H1 (cell line): ENCODE measurements around the gene PRKD1. TPM values are rescaled to one million over a fixed set of nuclear protein-coding genes. Genes with fewer than 3 reads are reported as not detected.

Source experiments
- CTCF ChIA-PET: fragments of 300-600 bp; sonication (Branson Sonifier 250); formaldehyde crosslinking; loops from one replicate; lab custom pipeline; 2021; ENCODE audit not compliant: partially characterized antibody; lab: Charles Lee
- POLR2A ChIA-PET: fragments of 300-600 bp; sonication (Branson Sonifier 250); formaldehyde crosslinking; loops from one replicate; lab custom pipeline; 2021; ENCODE audit warnings: inconsistent platforms; ENCODE audit not compliant: partially characterized antibody; lab: Charles Lee
- DNase-seq, 2 experiments: peaks; one replicate each; pipeline versions ENCODE4 v3.0.0 to v3.0.0-alpha.2; 2010 to 2022; ENCODE audit warnings: low spot score in 2 of 2, low read depth in 1 of 2, mixed read lengths in 1 of 2
- FAIRE-seq: peaks from 2 replicates; lab custom pipeline; 2011; peaks lifted over from hg19 to GRCh38; lab: Jason Lieb, UNC
- H2AFZ ChIP-seq: 2 replicates; pipeline ENCODE4 v1.8.1; 2012; ENCODE audit warnings: low read length, inconsistent platforms
- H2AK5ac ChIP-seq: 2 replicates; pipeline ENCODE4 v1.6.1; 2013; ENCODE audit warnings: low read depth, low read length
- H2BK120ac ChIP-seq: replicated peaks from 2 replicates; pipeline ENCODE3; 2013; ENCODE audit warnings: low read depth, low read length, inconsistent platforms
- H2BK12ac ChIP-seq: 2 replicates; pipeline ENCODE4 v1.6.1; 2013; ENCODE audit warnings: low read depth, low read length
- H2BK15ac ChIP-seq: 2 replicates; pipeline ENCODE4 v1.6.1; 2013; ENCODE audit warnings: low read length
- H2BK20ac ChIP-seq: 2 replicates; pipeline ENCODE4 v1.6.1; 2013; ENCODE audit warnings: low read length
- H2BK5ac ChIP-seq: 2 replicates; pipeline ENCODE4 v1.6.1; 2013; ENCODE audit warnings: low read depth, low read length
- H3K14ac ChIP-seq: 2 replicates; pipeline ENCODE4 v1.6.1; 2013; ENCODE audit warnings: inconsistent platforms; ENCODE audit not compliant: insufficient read length
- H3K18ac ChIP-seq: 2 replicates; pipeline ENCODE4 v1.6.1; 2013; ENCODE audit warnings: low read length; ENCODE audit errors: extremely low read depth
- H3K23ac ChIP-seq: 2 replicates; pipeline ENCODE4 v1.6.1; 2013; ENCODE audit warnings: inconsistent platforms; ENCODE audit not compliant: insufficient read length
- H3K23me2 ChIP-seq: 2 replicates; pipeline ENCODE4 v1.6.1; 2013; ENCODE audit warnings: low read depth, low read length
- H3K27ac ChIP-seq: 2 replicates; pipeline ENCODE4 v1.6.1; 2011; ENCODE audit warnings: low read depth, low read length, inconsistent platforms
- H3K27me3 ChIP-seq, 4 experiments: replicated peaks in 1 of 4; 1 replicate in 1 of 4; 2 replicates in 3 of 4; pipeline versions ENCODE4 v1.6.1 to v1.8.1; 2011 to 2013; ENCODE audit warnings: low read length in 3 of 4, mild to moderate bottlenecking in 3 of 4, inconsistent platforms in 2 of 4, mixed read lengths in 2 of 4, moderate library complexity in 1 of 4; ENCODE audit not compliant: control insufficient read depth in 3 of 4, insufficient read depth in 3 of 4; ENCODE audit errors: extremely low read depth in 1 of 4
- H3K36me3 ChIP-seq, 4 experiments: 2 replicates each; pipeline versions ENCODE4 v1.6.1 to v1.8.1; 2011 to 2013; ENCODE audit warnings: mild to moderate bottlenecking in 4 of 4, low read length in 3 of 4, moderate library complexity in 2 of 4, control low read depth in 1 of 4, inconsistent platforms in 1 of 4; ENCODE audit not compliant: insufficient read depth in 4 of 4, control insufficient read depth in 2 of 4
- H3K4ac ChIP-seq: replicated peaks from 2 replicates; pipeline ENCODE3; 2013; ENCODE audit warnings: low read length, low read depth, mixed read lengths, inconsistent platforms; ENCODE audit not compliant: insufficient read length
- H3K4me1 ChIP-seq, 4 experiments: replicated peaks in 1 of 4; 1 replicate in 1 of 4; 2 replicates in 3 of 4; pipeline versions ENCODE4 v1.6.1 to v1.8.1; 2011 to 2013; ENCODE audit warnings: low read length in 3 of 4, inconsistent platforms in 2 of 4, mixed read lengths in 1 of 4; ENCODE audit not compliant: insufficient read depth in 4 of 4, control insufficient read depth in 3 of 4
- H3K4me2 ChIP-seq, 2 experiments: 2 replicates each; pipeline versions ENCODE4 v1.6.1 to v1.8.1; 2011 to 2013; ENCODE audit warnings: low read depth in 2 of 2, low read length in 2 of 2, control low read depth in 1 of 2, inconsistent platforms in 1 of 2, mild to moderate bottlenecking in 1 of 2; ENCODE audit not compliant: insufficient read depth in 1 of 2
- H3K4me3 ChIP-seq, 4 experiments: fragments of 200-600, 300-600 bp in 1 of 4; sonication (generic), shearing (Covaris generic), sonication (Bioruptor Twin) in 1 of 4; 2 replicates each; pipeline versions ENCODE4 v1.5.1 to v1.8.1; 2011 to 2016; ENCODE audit warnings: low read length in 4 of 4, low read depth in 3 of 4, control low read depth in 2 of 4, inconsistent platforms in 2 of 4, mild to moderate bottlenecking in 2 of 4, mixed read lengths in 1 of 4, moderate library complexity in 1 of 4; ENCODE audit not compliant: insufficient read depth in 2 of 4; ENCODE audit errors: extremely low read depth in 1 of 4
- H3K56ac ChIP-seq: replicated peaks from 2 replicates; pipeline ENCODE3; 2013; ENCODE audit warnings: low read depth, mild to moderate bottlenecking, mixed read lengths, low read length, inconsistent platforms; ENCODE audit not compliant: insufficient read length
- H3K79me1 ChIP-seq: 2 replicates; pipeline ENCODE4 v1.6.1; 2013; ENCODE audit warnings: low read depth, low read length, control low read depth
- H3K79me2 ChIP-seq, 2 experiments: 2 replicates each; pipeline versions ENCODE4 v1.6.1 to v1.8.1; 2012 to 2013; ENCODE audit warnings: low read length in 2 of 2, mild to moderate bottlenecking in 2 of 2, inconsistent platforms in 1 of 2; ENCODE audit not compliant: insufficient read depth in 2 of 2, control insufficient read depth in 1 of 2
- H3K9ac ChIP-seq, 4 experiments: replicated peaks in 1 of 4; 1 replicate in 1 of 4; 2 replicates in 3 of 4; pipeline versions ENCODE4 v1.6.1 to v1.8.1; 2011 to 2013; ENCODE audit warnings: low read depth in 3 of 4, low read length in 3 of 4, control low read depth in 2 of 4, mild to moderate bottlenecking in 2 of 4, moderate library complexity in 2 of 4, inconsistent platforms in 1 of 4; ENCODE audit errors: extremely low read depth in 1 of 4
- H3K9me3 ChIP-seq, 2 experiments: 2 replicates each; pipeline versions ENCODE4 v1.6.1 to v1.8.1; 2012 to 2013; ENCODE audit warnings: mild to moderate bottlenecking in 2 of 2, moderate library complexity in 2 of 2, control low read depth in 1 of 2, inconsistent platforms in 1 of 2, low read depth in 1 of 2, low read length in 1 of 2, mixed read lengths in 1 of 2; ENCODE audit not compliant: insufficient read depth in 2 of 2
- H4K20me1 ChIP-seq, 2 experiments: replicated peaks in 1 of 2; 2 replicates each; pipeline versions ENCODE3 to v1.8.1; 2011 to 2013; ENCODE audit warnings: inconsistent platforms in 2 of 2, low read length in 2 of 2, mild to moderate bottlenecking in 1 of 2; ENCODE audit not compliant: insufficient read depth in 2 of 2, control insufficient read depth in 1 of 2
- H4K5ac ChIP-seq: 2 replicates; pipeline ENCODE4 v1.6.1; 2013; ENCODE audit warnings: low read length, low read depth, mixed read lengths, inconsistent platforms; ENCODE audit not compliant: insufficient read length
- H4K8ac ChIP-seq: 2 replicates; pipeline ENCODE4 v1.8.0; 2013; ENCODE audit warnings: mild to moderate bottlenecking, moderate library complexity, low read length, inconsistent platforms; ENCODE audit not compliant: insufficient read depth; ENCODE audit errors: extremely low read depth
- H4K91ac ChIP-seq: replicated peaks from 2 replicates; pipeline ENCODE3; 2013; ENCODE audit warnings: low read length, mixed read lengths, inconsistent platforms; ENCODE audit not compliant: insufficient read length
- CBX8 ChIP-seq: fragments of 300-800, 300-1000 bp; sonication (generic); IDR thresholded peaks from 2 replicates; pipeline ENCODE4 v1.7.1; 2016; ENCODE audit warnings: low read depth, low read length, borderline replicate concordance
- HDAC6 ChIP-seq: IDR thresholded peaks from one replicate; pipeline ENCODE4 v1.7.1; 2012; ENCODE audit warnings: low read depth, mild to moderate bottlenecking, inconsistent platforms, low read length, moderate library complexity
- POLR2A ChIP-seq, 2 experiments: IDR thresholded peaks; 1 replicate in 1 of 2; 2 replicates in 1 of 2; pipeline ENCODE4 v1.6.1; 2011; ENCODE audit warnings: low read depth in 2 of 2, low read length in 2 of 2, mild to moderate bottlenecking in 2 of 2; ENCODE audit errors: control extremely low read depth in 1 of 2
- SAP30 ChIP-seq: fragments of 300-600 bp; sonication (generic); IDR thresholded peaks from 2 replicates; pipeline ENCODE4 v1.7.1; 2012; ENCODE audit warnings: low read length, moderate library complexity, mild to moderate bottlenecking, inconsistent platforms; ENCODE audit not compliant: insufficient read depth, insufficient replicate concordance
- TBP ChIP-seq: IDR thresholded peaks from 2 replicates; pipeline ENCODE4 v1.6.1; 2011; ENCODE audit warnings: low read depth, low read length, improper control_type of control experiment
- polyA plus RNA-seq, 7 experiments: library from polyadenylated mRNA; depleted of rRNA in 3 of 7; stranded (reverse) in 5 of 7; unstranded in 2 of 7; fragments of >200 nt in 5 of 7; fragments of 200-250 nt in 2 of 7; gene quantifications; 1 replicate in 5 of 7; 2 replicates in 1 of 7; 4 replicates in 1 of 7; pipeline versions ENCODE4 v1.2.1 to v1.2.3, GENCODE V29; 2011 to 2013; ENCODE audit warnings: missing spikeins in 2 of 7, mixed read lengths in 2 of 7
- total RNA-seq: library from RNA; stranded (reverse); fragmentation: NEBNext Ultra II Directional; extraction: Animal tissue kit (Norgen Biotek cat#: 25700); gene quantifications from 2 replicates; pipeline ENCODE4 v1.2.1, GENCODE V29; 2021

PRKD1 gene
- total and polyA plus RNA-seq, 2 of the 8 experiments (the other 6 are each of a cell fraction or from before 2014, with no cell fraction given): 3.6 to 6.8 TPM

- Histone ChIP-seq H3K4me3 (no peak overlapping the region; a peak in 1 of 8 replicates), H4K5ac (no peak overlapping the region), H3K18ac (no peak overlapping the region), H3K4ac (no peak overlapping the region), H3K79me2 (no peaks in the 10 kb centered on the region), H3K56ac (no peak overlapping the region), H3K27ac (no peak overlapping the region), H2BK20ac (no peak overlapping the region), H2AK5ac (no peak overlapping the region), H4K91ac (no peak overlapping the region), H3K27me3 (no peaks in the 10 kb centered on the region), H3K36me3 (peaks cover 0 to 10% (median 3%) of the 10 kb centered on the region in 4 experiments; a peak in 3 of 8 replicates), H3K4me2 (no peak overlapping the region), H2BK12ac (no peak overlapping the region), H3K9ac (no peak overlapping the region), H3K14ac (no peak overlapping the region), H2BK120ac (no peak overlapping the region), H3K23ac (no peak overlapping the region), H4K20me1 (no peaks in the 10 kb centered on the region), H2BK15ac (no peak overlapping the region), H3K4me1 (0 out of 7 replicates have a peak, but pooled peaks cover 0 to 6% (median 0%) of the 10 kb centered on the region in 4 experiments), H2AFZ (no peak overlapping the region), H3K79me1 (no peaks in the 10 kb centered on the region), H3K9me3 (peaks cover 19 to 25% of the 10 kb centered on the region in 2 experiments), H4K8ac (no peak overlapping the region), H2BK5ac (no peak overlapping the region), H3K23me2 (no peaks in the 10 kb centered on the region)
- DNase-seq (no peak), FAIRE-seq (no peak)
- TF ChIP-seq CBX8: no peak
- no peak for TF ChIP-seq TBP
- TF ChIP-seq HDAC6: no peak
- TF ChIP-seq POLR2A (IDR thresholded peaks at IDR 0.05; ENCODE audit: control extremely low read depth in 1 of 2, low read depth in 2 of 2, low read length in 2 of 2): no peak
- TF ChIP-seq SAP30: no peak
- ChIA-PET POLR2A (no interaction called here), CTCF (no interaction called here)
Measured at GRCh38 chr14:29648045-29648444, 279.6 kb downstream of the PRKD1 start.
